GM12878 (cell line): ENCODE results near the gene GLS. TPM values are rescaled to one million over a fixed set of nuclear protein-coding genes. Genes with fewer than 3 reads are reported as not detected.

Experiments
- ATAC-seq: fragments of 200-7000 bp; cut with Tn5 transposase; 3 replicates; pipeline ENCODE4 v1.9.1; 2020; ENCODE audit warnings: mild to moderate bottlenecking, moderate library complexity
- BruUV-seq: library from RNA; stranded (reverse); fragments of 400-500 nt; replicated peaks from 2 replicates; lab custom pipeline; 2021; lab: Mats Ljungman, UMichigan
- CTCF ChIA-PET: fragments of 300-600 bp; sonication (Branson Sonifier 250); formaldehyde crosslinking; extraction: SDS; loops from one replicate; lab custom pipeline; 2021; ENCODE audit warnings: inconsistent platforms; lab: Yijun Ruan, JAX
- POLR2A ChIA-PET: fragments of 350-600 bp; formaldehyde crosslinking; extraction: SDS; loops from one replicate; lab custom pipeline; 2021; ENCODE audit warnings: inconsistent platforms; lab: Charles Lee
- RAD21 ChIA-PET: fragments of 300-600 bp; sonication (Branson Sonifier 250); formaldehyde crosslinking; loops from one replicate; lab custom pipeline; 2023; ENCODE audit warnings: antibody characterized with exemption; ENCODE audit not compliant: unreplicated experiment; lab: Charles Lee
- SMC1A ChIA-PET: fragments of 300-600 bp; sonication (Branson Sonifier 250); formaldehyde crosslinking; loops from one replicate; lab custom pipeline; 2023; ENCODE audit not compliant: unreplicated experiment, uncharacterized antibody; lab: Charles Lee
- DNase-seq: peaks from one replicate; pipeline ENCODE4 v3.0.0-alpha.2; 2011; ENCODE audit warnings: low read depth, low spot score
- FAIRE-seq: peaks from 3 replicates; lab custom pipeline; 2011; peaks lifted over from hg19 to GRCh38; lab: Jason Lieb, UNC
- H2AFZ ChIP-seq: 2 replicates; pipeline ENCODE4 v1.6.0; 2011; ENCODE audit warnings: low read depth, low read length, control low read depth; ENCODE audit not compliant: control insufficient read depth
- H3K27ac ChIP-seq: 2 replicates; pipeline ENCODE4 v1.5.1; 2011; ENCODE audit warnings: control low read depth; ENCODE audit not compliant: control insufficient read depth, insufficient read depth
- H3K27me3 ChIP-seq, 2 experiments: replicated peaks in 1 of 2; 2 replicates each; pipeline versions ENCODE4 v1.6.0 to v1.6.1; 2011; ENCODE audit warnings: low read length in 1 of 2; ENCODE audit not compliant: control insufficient read depth in 2 of 2, insufficient read depth in 2 of 2
- H3K36me3 ChIP-seq, 2 experiments: 2 replicates each; pipeline ENCODE4 v1.5.1; 2011; ENCODE audit warnings: low read length in 1 of 2; ENCODE audit not compliant: control insufficient read depth in 2 of 2, insufficient read depth in 2 of 2
- H3K4me1 ChIP-seq: 2 replicates; pipeline ENCODE4 v1.6.1; 2011; ENCODE audit warnings: mild to moderate bottlenecking, low read length, moderate library complexity, mixed read lengths; ENCODE audit not compliant: control insufficient read depth, insufficient read depth
- H3K4me2 ChIP-seq: 2 replicates; pipeline ENCODE4 v1.6.0; 2011; ENCODE audit warnings: control low read depth; ENCODE audit not compliant: control insufficient read depth, insufficient read depth
- H3K4me3 ChIP-seq: fragments of 200-600 bp; sonication (generic); 2 replicates; pipeline ENCODE4 v1.5.1; 2016
- H3K79me2 ChIP-seq: 2 replicates; pipeline ENCODE4 v1.6.0; 2011; ENCODE audit warnings: low read length; ENCODE audit not compliant: control insufficient read depth, insufficient read depth
- H3K9ac ChIP-seq: 2 replicates; pipeline ENCODE4 v1.8.0; 2011; ENCODE audit warnings: low read length, control low read depth, mixed read lengths; ENCODE audit not compliant: control insufficient read depth, insufficient read depth
- H3K9me3 ChIP-seq: replicated peaks from 3 replicates; pipeline ENCODE4 v1.5.1; 2011; ENCODE audit warnings: mild to moderate bottlenecking, low read length; ENCODE audit not compliant: control insufficient read depth, insufficient read depth
- H4K20me1 ChIP-seq: 2 replicates; pipeline ENCODE4 v1.6.0; 2011; ENCODE audit not compliant: control insufficient read depth, insufficient read depth
- ASH2L ChIP-seq: fragments of 300-600, 200-600 bp; sonication (generic); IDR thresholded peaks from 2 replicates; pipeline ENCODE4 v1.6.1; 2017; ENCODE audit warnings: low read depth, mild to moderate bottlenecking, borderline replicate concordance
- BHLHE40 ChIP-seq, 2 experiments: fragments of 450-650 bp in 1 of 2; IDR thresholded peaks; 2 replicates each; pipeline ENCODE4 v1.6.1; 2011 to 2017; ENCODE audit warnings: low read depth in 2 of 2, borderline replicate concordance in 1 of 2, improper control_type of control experiment in 1 of 2, low read length in 1 of 2, mild to moderate bottlenecking in 1 of 2
- BMI1 ChIP-seq: fragments of 450-650 bp; IDR thresholded peaks from 2 replicates; pipeline ENCODE4 v1.6.1; 2016; ENCODE audit warnings: mild to moderate bottlenecking, moderate library complexity, borderline replicate concordance
- CHD4 ChIP-seq: fragments of 200-600 bp; sonication (generic); IDR thresholded peaks from 2 replicates; pipeline ENCODE4 v1.6.1; 2016; ENCODE audit warnings: mild to moderate bottlenecking
- EED ChIP-seq: sonication (generic); IDR thresholded peaks from 2 replicates; pipeline ENCODE4 v1.6.1; 2016; ENCODE audit warnings: antibody characterized with exemption, low read depth
- GABPA ChIP-seq: IDR thresholded peaks from 2 replicates; pipeline ENCODE4 v1.6.1; 2014; ENCODE audit warnings: antibody characterized with exemption, low read depth, mild to moderate bottlenecking, inconsistent platforms
- IRF5 ChIP-seq: fragments of 450-650 bp; IDR thresholded peaks from 2 replicates; pipeline ENCODE4 v1.6.1; 2017; ENCODE audit warnings: borderline replicate concordance
- MYB ChIP-seq: fragments of 150-350 bp; IDR thresholded peaks from 2 replicates; pipeline ENCODE4 v1.6.1; 2014; ENCODE audit warnings: mild to moderate bottlenecking, low read depth, low read length, borderline replicate concordance
- POLR2AphosphoS2 ChIP-seq: IDR thresholded peaks from 2 replicates; pipeline ENCODE4 v1.6.1; 2011; ENCODE audit warnings: low read depth, mild to moderate bottlenecking, low read length, improper control_type of control experiment, moderate library complexity
- SMARCA5 ChIP-seq: fragments of 450-650 bp; IDR thresholded peaks from 2 replicates; pipeline ENCODE4 v1.6.1; 2017; ENCODE audit warnings: mild to moderate bottlenecking
- TARDBP ChIP-seq: IDR thresholded peaks from 2 replicates; pipeline ENCODE4 v1.6.1; 2016; ENCODE audit warnings: borderline replicate concordance
- USF2 ChIP-seq: IDR thresholded peaks from 2 replicates; pipeline ENCODE4 v1.6.1; 2011; ENCODE audit warnings: low read depth, low read length, improper control_type of control experiment, borderline replicate concordance
- WGBS: methylation state at CpG from one replicate; pipeline ENCODE4 v1.1.6; 2016; ENCODE audit warnings: low lambda C conversion rate; ENCODE audit not compliant: insufficient replicate concordance, insufficient coverage; ENCODE audit errors: missing lambda C conversion rate; 5-methylcytosine and 5-hydroxymethylcytosine counted together
- in situ Hi-C: fragments of 300-500 bp; cut with MboI; formaldehyde crosslinking; loops from 9 replicates; pipeline ENCODE4 v1.14.3; 2018; ENCODE audit warnings: mixed read lengths
- intact Hi-C: fragments of 100-400 bp; cut with micrococcal nuclease; formaldehyde crosslinking; loops from one replicate; pipeline ENCODE4 v1.14.2; 2022; ENCODE audit not compliant: unreplicated experiment
- polyA plus RNA-seq, 11 experiments: library from polyadenylated mRNA; depleted of rRNA in 4 of 11; unstranded in 6 of 11; stranded (reverse) in 5 of 11; fragments of >200 nt; fragmentation: Nextera tagmentation in 4 of 11; fragmentation: Illumina TruSeq in 1 of 11; extraction: Ambion mirVana in 4 of 11; extraction: Trizol in 1 of 11; gene quantifications; 1 replicate in 1 of 11; 2 replicates in 10 of 11; pipeline versions ENCODE4 v1.2.1 to v1.2.3, GENCODE V29; 2011 to 2016; ENCODE audit warnings: inconsistent platforms in 2 of 11, missing spikeins in 2 of 11, low read depth in 1 of 11
- total RNA-seq, 4 experiments: library from RNA; depleted of rRNA in 3 of 4; stranded (reverse); fragments of >200 nt in 3 of 4; fragmentation: Illumina TruSeq in 1 of 4; extraction: Trizol in 1 of 4; gene quantifications; 2 replicates each; pipeline versions ENCODE4 v1.2.1 to v1.2.3, GENCODE V29; 2013 to 2021
- TF ChIP-seq, protein P1 (sequence below): fragments of 450-650 bp; IDR thresholded peaks from 2 replicates; pipeline ENCODE4 v1.6.1; 2017; ENCODE audit warnings: antibody characterized with exemption, mild to moderate bottlenecking, moderate library complexity
- TF ChIP-seq, protein P2 (sequence below): fragments of 450-650 bp; IDR thresholded peaks from 2 replicates; pipeline ENCODE4 v1.6.1; 2017; ENCODE audit warnings: mild to moderate bottlenecking, moderate library complexity

The GLS gene
- total and polyA plus RNA-seq, 10 of the 15 experiments (the other 5 are each of a cell fraction or from before 2014, with no cell fraction given), result 15.7 to 145 (median 70.8) TPM

- in situ Hi-C loops, result no loop called here
- TF ChIP-seq MYB (no peak), TARDBP (no peak), IRF5 (no peak), GABPA (no peak), CHD4 (no peak), EED (no peak), BHLHE40 (IDR thresholded peaks at IDR 0.05; ENCODE audit: borderline replicate concordance in 1 of 2, low read depth in 2 of 2, low read length in 1 of 2) (no peak), POLR2AphosphoS2 (no peak), USF2 (no peak), BMI1 (no peak), SMARCA5 (no peak), ASH2L (no peak)
- TF ChIP-seq, protein P1, sequence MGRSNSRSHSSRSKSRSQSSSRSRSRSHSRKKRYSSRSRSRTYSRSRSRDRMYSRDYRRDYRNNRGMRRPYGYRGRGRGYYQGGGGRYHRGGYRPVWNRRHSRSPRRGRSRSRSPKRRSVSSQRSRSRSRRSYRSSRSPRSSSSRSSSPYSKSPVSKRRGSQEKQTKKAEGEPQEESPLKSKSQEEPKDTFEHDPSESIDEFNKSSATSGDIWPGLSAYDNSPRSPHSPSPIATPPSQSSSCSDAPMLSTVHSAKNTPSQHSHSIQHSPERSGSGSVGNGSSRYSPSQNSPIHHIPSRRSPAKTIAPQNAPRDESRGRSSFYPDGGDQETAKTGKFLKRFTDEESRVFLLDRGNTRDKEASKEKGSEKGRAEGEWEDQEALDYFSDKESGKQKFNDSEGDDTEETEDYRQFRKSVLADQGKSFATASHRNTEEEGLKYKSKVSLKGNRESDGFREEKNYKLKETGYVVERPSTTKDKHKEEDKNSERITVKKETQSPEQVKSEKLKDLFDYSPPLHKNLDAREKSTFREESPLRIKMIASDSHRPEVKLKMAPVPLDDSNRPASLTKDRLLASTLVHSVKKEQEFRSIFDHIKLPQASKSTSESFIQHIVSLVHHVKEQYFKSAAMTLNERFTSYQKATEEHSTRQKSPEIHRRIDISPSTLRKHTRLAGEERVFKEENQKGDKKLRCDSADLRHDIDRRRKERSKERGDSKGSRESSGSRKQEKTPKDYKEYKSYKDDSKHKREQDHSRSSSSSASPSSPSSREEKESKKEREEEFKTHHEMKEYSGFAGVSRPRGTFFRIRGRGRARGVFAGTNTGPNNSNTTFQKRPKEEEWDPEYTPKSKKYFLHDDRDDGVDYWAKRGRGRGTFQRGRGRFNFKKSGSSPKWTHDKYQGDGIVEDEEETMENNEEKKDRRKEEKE, result no peak
- TF ChIP-seq, protein P2, sequence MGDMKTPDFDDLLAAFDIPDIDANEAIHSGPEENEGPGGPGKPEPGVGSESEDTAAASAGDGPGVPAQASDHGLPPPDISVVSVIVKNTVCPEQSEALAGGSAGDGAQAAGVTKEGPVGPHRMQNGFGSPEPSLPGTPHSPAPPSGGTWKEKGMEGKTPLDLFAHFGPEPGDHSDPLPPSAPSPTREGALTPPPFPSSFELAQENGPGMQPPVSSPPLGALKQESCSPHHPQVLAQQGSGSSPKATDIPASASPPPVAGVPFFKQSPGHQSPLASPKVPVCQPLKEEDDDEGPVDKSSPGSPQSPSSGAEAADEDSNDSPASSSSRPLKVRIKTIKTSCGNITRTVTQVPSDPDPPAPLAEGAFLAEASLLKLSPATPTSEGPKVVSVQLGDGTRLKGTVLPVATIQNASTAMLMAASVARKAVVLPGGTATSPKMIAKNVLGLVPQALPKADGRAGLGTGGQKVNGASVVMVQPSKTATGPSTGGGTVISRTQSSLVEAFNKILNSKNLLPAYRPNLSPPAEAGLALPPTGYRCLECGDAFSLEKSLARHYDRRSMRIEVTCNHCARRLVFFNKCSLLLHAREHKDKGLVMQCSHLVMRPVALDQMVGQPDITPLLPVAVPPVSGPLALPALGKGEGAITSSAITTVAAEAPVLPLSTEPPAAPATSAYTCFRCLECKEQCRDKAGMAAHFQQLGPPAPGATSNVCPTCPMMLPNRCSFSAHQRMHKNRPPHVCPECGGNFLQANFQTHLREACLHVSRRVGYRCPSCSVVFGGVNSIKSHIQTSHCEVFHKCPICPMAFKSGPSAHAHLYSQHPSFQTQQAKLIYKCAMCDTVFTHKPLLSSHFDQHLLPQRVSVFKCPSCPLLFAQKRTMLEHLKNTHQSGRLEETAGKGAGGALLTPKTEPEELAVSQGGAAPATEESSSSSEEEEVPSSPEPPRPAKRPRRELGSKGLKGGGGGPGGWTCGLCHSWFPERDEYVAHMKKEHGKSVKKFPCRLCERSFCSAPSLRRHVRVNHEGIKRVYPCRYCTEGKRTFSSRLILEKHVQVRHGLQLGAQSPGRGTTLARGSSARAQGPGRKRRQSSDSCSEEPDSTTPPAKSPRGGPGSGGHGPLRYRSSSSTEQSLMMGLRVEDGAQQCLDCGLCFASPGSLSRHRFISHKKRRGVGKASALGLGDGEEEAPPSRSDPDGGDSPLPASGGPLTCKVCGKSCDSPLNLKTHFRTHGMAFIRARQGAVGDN, result no peak
- TF ChIP-seq, all 136 proteins: peak for 0
- Histone ChIP-seq H3K27ac (no peak overlapping the region), H3K79me2 (no peaks in the 10 kb centered on the region), H3K4me3 (no peak overlapping the region), H4K20me1 (no peaks in the 10 kb centered on the region), H2AFZ (no peak overlapping the region), H3K27me3 (no peaks in the 10 kb centered on the region), H3K4me1 (no peaks in the 10 kb centered on the region), H3K4me2 (no peak overlapping the region), H3K9me3 (no peaks in the 10 kb centered on the region), H3K36me3 (peaks cover 2 to 29% of the 10 kb centered on the region in 2 experiments), H3K9ac (no peak overlapping the region)
- BruUV-seq, result no TSS peak
- ChIA-PET CTCF (no interaction called here), SMC1A (interaction anchor here (1.0 kb wide), 1 partner anchor 25 kb away, joined by 3 read pairs; no protein-coding TSS in a partner anchor), POLR2A (no interaction called here), RAD21 (no interaction called here)
- WGBS, result 100% methylated on average over 1 of the region's 1 CpG
- intact Hi-C loops, result no loop called here
- no peak for FAIRE-seq
- no peak for ATAC-seq
- no peak for DNase-seq
Observed at GRCh38 chr2:190922376-190922775, 41.8 kb downstream of the GLS start.
